GM12878 (cell line): ENCODE data around the gene GNG12. TPM values are rescaled to one million over a fixed set of nuclear protein-coding genes. Genes with fewer than 3 reads are reported as not detected.
A peak's percentile ranks its signal among the peaks of the same experiment; 100 is the strongest.

Source experiments
- ATF3 ChIP-seq: IDR thresholded peaks from 2 replicates; pipeline ENCODE4 v1.6.1; 2011; ENCODE audit warnings: low read depth, mild to moderate bottlenecking, low read length, moderate library complexity, borderline replicate concordance; ENCODE audit errors: extremely low read depth
- BHLHE40 ChIP-seq, 2 experiments: fragments of 450-650 bp in 1 of 2; IDR thresholded peaks; 2 replicates each; pipeline ENCODE4 v1.6.1; 2011 to 2017; ENCODE audit warnings: low read depth in 2 of 2, borderline replicate concordance in 1 of 2, improper control_type of control experiment in 1 of 2, low read length in 1 of 2, mild to moderate bottlenecking in 1 of 2
- CBX5 ChIP-seq: sonication (generic); IDR thresholded peaks from 2 replicates; pipeline ENCODE4 v1.6.1; 2016; ENCODE audit warnings: low read depth, moderate library complexity, mild to moderate bottlenecking, inconsistent platforms
- CHD1 ChIP-seq: IDR thresholded peaks from 2 replicates; pipeline ENCODE4 v1.6.1; 2012; ENCODE audit warnings: low read depth, low read length, improper control_type of control experiment
- E2F4 ChIP-seq: IDR thresholded peaks from 2 replicates; pipeline ENCODE4 v1.6.1; 2012; ENCODE audit warnings: low read depth, low read length, improper control_type of control experiment
- EZH2 ChIP-seq: IDR thresholded peaks from 2 replicates; pipeline ENCODE4 v1.6.1; 2012; ENCODE audit warnings: low read depth, mild to moderate bottlenecking, control low read depth, inconsistent platforms, low read length, borderline replicate concordance; ENCODE audit not compliant: control insufficient read depth
- FOS ChIP-seq: IDR thresholded peaks from 3 replicates; pipeline ENCODE4 v1.6.1; 2011; ENCODE audit warnings: borderline replicate concordance; ENCODE audit not compliant: insufficient read length; ENCODE audit errors: extremely low read depth
- IKZF1 ChIP-seq: fragments of 450-650 bp; conservative IDR thresholded peaks from 2 replicates; pipeline ENCODE4 v1.6.1; 2017; ENCODE audit warnings: antibody characterized with exemption, mild to moderate bottlenecking
- MXI1 ChIP-seq: fragments of 150-350 bp; IDR thresholded peaks from 2 replicates; pipeline ENCODE4 v1.6.1; 2011; ENCODE audit warnings: low read depth, mild to moderate bottlenecking, inconsistent platforms, low read length, improper control_type of control experiment
- NFYB ChIP-seq: IDR thresholded peaks from 2 replicates; pipeline ENCODE4 v1.6.1; 2011; ENCODE audit warnings: low read depth, mild to moderate bottlenecking, low read length, improper control_type of control experiment, moderate library complexity; ENCODE audit not compliant: insufficient read depth
- NKRF ChIP-seq: fragments of 450-650 bp; conservative IDR thresholded peaks from 2 replicates; pipeline ENCODE4 v1.6.1; 2017; ENCODE audit warnings: mild to moderate bottlenecking, moderate library complexity
- PML ChIP-seq: IDR thresholded peaks from 2 replicates; pipeline ENCODE4 v1.6.1; 2012; ENCODE audit warnings: low read length, inconsistent platforms
- RUNX3 ChIP-seq: IDR thresholded peaks from 2 replicates; pipeline ENCODE4 v1.6.1; 2012; ENCODE audit warnings: low read length, inconsistent platforms
- SREBF1 ChIP-seq: IDR thresholded peaks from 2 replicates; pipeline ENCODE4 v1.6.1; 2012; ENCODE audit warnings: mild to moderate bottlenecking, low read length
- SUPT20H ChIP-seq: IDR thresholded peaks from 2 replicates; pipeline ENCODE4 v1.6.1; 2011; ENCODE audit warnings: low read depth, mild to moderate bottlenecking, low read length, moderate library complexity, borderline replicate concordance; ENCODE audit not compliant: control insufficient read depth
- SUZ12 ChIP-seq: fragments of 200-600 bp; sonication (generic); IDR thresholded peaks from one replicate; pipeline ENCODE4 v1.6.1; 2018; ENCODE audit warnings: antibody characterized with exemption, mild to moderate bottlenecking; ENCODE audit not compliant: unreplicated experiment
- polyA plus RNA-seq, 11 experiments: library from polyadenylated mRNA; depleted of rRNA in 4 of 11; unstranded in 6 of 11; stranded (reverse) in 5 of 11; fragments of >200 nt; fragmentation: Nextera tagmentation in 4 of 11; fragmentation: Illumina TruSeq in 1 of 11; extraction: Ambion mirVana in 4 of 11; extraction: Trizol in 1 of 11; gene quantifications; 1 replicate in 1 of 11; 2 replicates in 10 of 11; pipeline versions ENCODE4 v1.2.1 to v1.2.3, GENCODE V29; 2011 to 2016; ENCODE audit warnings: inconsistent platforms in 2 of 11, missing spikeins in 2 of 11, low read depth in 1 of 11
- total RNA-seq, 4 experiments: library from RNA; depleted of rRNA in 3 of 4; stranded (reverse); fragments of >200 nt in 3 of 4; fragmentation: Illumina TruSeq in 1 of 4; extraction: Trizol in 1 of 4; gene quantifications; 2 replicates each; pipeline versions ENCODE4 v1.2.1 to v1.2.3, GENCODE V29; 2013 to 2021

GNG12 gene
- total and polyA plus RNA-seq, 10 of the 15 experiments (the other 5 are each of a cell fraction or from before 2014, with no cell fraction given), result 0.22 to 32.8 (median 0.35) TPM

- 0 out of 2 replicates have a peak, but pooled peaks have one; percentile 28 for TF ChIP-seq NKRF
- no peak for TF ChIP-seq MXI1
- no peak for TF ChIP-seq SREBF1
- no peak for TF ChIP-seq PML
- TF ChIP-seq E2F4, result no peak
- no peak for TF ChIP-seq CBX5
- TF ChIP-seq SUZ12, result peak; percentile 72
- TF ChIP-seq IKZF1, result peak; percentile 49
- no peak for TF ChIP-seq FOS
- no peak for TF ChIP-seq BHLHE40 (IDR thresholded peaks at IDR 0.05; ENCODE audit: borderline replicate concordance in 1 of 2, low read depth in 2 of 2, low read length in 1 of 2)
- TF ChIP-seq NFYB, result no peak
- TF ChIP-seq SUPT20H, result no peak
- TF ChIP-seq CHD1, result no peak
- no peak for TF ChIP-seq RUNX3
- no peak for TF ChIP-seq ATF3
- peak; percentile 91; the same call in 1 of the 2 replicates for TF ChIP-seq EZH2
Observed at GRCh38 chr1:67831850-67832513, 1.3 kb downstream of the GNG12 start (continued).
